NCI-H2171 (cell line): ENCODE results near the gene LLGL2.
"Not testable (repeated sequence)": the region's sequence is repeated elsewhere in the genome, so short reads cannot be mapped to it uniquely, and the experiment has no call there.

Source experiments
- DNase-seq: peaks from one replicate; lab custom pipeline; 2025; lab: John Stamatoyannopoulos, UW

LLGL2 gene, protein sequence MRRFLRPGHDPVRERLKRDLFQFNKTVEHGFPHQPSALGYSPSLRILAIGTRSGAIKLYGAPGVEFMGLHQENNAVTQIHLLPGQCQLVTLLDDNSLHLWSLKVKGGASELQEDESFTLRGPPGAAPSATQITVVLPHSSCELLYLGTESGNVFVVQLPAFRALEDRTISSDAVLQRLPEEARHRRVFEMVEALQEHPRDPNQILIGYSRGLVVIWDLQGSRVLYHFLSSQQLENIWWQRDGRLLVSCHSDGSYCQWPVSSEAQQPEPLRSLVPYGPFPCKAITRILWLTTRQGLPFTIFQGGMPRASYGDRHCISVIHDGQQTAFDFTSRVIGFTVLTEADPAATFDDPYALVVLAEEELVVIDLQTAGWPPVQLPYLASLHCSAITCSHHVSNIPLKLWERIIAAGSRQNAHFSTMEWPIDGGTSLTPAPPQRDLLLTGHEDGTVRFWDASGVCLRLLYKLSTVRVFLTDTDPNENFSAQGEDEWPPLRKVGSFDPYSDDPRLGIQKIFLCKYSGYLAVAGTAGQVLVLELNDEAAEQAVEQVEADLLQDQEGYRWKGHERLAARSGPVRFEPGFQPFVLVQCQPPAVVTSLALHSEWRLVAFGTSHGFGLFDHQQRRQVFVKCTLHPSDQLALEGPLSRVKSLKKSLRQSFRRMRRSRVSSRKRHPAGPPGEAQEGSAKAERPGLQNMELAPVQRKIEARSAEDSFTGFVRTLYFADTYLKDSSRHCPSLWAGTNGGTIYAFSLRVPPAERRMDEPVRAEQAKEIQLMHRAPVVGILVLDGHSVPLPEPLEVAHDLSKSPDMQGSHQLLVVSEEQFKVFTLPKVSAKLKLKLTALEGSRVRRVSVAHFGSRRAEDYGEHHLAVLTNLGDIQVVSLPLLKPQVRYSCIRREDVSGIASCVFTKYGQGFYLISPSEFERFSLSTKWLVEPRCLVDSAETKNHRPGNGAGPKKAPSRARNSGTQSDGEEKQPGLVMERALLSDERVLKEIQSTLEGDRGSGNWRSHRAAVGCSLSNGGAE

DNA sequence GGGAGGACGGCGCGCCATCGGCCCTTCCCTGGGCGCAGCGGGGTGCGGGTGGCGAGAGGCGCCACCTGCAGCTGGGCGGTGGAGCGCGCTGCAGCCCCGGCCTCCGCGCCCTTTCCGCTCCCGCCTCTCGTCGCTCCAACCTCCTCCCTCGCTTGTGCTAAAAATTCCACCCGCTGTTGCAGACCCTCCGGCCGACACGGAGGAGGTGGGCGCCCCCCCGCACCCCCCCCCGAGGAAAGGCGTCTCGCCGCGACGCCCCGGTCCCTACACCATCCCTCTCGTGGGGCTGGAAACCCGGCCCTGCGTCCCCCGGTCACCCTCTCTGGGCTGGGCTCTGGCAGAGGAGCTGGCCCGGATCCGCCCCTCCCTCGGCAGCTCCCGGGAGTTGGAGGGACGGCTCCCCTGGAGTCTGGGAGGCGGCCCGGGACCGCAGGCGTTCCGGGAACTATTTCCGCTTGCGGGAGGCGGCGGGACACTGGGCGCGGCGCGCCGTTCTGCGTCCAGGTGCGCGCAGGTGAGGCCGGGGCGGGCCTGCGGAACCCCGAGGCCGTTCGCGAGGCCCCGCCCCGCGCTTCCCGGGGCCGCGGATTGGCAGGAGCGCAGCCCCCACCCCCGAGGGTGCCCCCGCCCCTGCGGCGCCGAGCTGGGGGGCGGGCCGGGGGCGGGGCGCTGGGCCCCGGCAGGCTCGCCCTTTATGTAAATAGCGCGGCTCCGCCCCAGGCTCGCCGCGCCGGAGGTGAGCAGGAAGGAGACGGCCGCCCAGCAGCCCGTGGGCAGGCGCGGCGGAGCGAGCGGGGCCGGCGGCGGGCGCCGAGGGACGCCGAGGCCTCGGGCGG is at the start of gene LLGL2:
TSS of gene LLGL2 (plus strand) at position 728 of the 836 bp plus-strand sequence. CDS start 17,730 bp downstream, outside the sequence.
- peak; percentile 91 for DNase-seq

DNA sequence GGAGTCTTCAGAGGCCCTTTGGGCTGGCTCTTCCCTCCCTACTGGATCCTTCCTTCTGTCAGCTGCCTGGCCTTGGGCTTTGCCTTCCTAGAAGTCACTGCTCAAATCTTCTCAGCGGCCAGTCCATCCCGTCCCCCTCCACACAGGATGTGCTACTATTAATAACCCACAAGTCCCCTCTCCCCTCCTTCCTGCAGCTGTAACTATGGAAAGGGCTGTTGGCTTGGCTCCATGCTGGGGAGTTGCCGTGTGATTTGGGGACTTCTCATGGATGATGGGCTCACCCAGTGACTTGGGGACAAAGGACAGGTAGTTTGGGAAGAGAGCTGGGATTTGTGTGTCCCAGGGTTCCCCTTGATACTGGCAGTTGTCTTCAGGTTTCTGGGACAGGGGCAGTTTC is 49.6 kb upstream of the LLGL2 start:
- DNase-seq = no peak

DNA sequence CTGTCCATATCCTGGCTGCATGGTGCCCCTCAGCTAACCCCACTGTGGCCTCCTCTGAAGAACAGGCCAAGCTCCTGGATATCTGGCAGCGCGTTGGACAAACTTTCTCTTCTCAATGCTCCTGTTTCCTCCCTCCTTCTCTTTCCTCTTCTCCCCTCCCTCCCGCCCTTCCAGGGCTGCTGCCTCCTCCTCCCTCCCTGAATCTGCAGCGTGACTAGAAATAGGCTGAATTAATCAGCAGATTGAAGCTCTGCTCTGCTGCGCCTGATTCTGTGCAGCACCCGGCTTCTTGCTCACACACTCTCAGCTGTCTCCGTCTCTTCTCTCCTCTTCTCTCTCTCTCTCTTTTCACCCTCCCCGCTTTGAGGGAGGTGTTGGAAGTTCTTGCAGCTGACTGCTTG is 49.2 kb upstream of the LLGL2 start:
- DNase-seq = no peak

DNA sequence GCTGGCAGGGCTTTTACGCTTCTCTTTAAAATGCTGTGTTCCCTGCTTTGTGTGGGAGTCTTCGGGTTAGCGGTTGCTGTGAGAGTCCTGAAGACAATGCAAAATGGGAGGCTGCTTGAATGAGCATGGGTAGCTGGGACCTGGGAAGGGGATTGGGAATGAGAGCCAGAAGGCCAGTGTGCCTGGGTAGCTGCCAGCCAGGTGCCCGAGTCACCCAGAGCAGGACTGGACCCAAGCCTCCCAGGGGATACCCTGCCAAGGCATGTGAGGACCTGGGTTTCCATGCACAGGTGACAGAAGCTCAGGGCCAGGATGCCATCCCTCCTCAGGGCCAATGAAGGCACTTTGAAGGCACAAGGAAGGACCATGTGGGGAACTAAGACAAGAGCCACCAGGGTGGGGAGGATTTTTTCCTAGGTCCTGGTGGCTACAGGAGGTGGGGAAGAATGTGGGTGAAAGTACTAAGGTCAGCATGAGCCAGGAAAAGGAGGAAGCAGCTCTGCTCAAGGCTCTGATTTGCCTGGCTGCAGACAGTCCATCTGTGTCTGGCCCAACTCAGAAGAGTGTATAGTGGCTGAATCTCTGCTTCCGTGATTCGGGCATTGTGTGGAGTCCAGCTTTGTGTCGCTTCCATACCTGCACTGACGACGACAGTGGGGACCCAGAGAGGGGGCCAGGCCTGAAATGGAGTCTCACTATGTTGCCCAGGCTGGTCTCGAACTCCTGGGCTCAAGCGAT is 48.6 kb upstream of the LLGL2 start:
- DNase-seq = no peak

DNA sequence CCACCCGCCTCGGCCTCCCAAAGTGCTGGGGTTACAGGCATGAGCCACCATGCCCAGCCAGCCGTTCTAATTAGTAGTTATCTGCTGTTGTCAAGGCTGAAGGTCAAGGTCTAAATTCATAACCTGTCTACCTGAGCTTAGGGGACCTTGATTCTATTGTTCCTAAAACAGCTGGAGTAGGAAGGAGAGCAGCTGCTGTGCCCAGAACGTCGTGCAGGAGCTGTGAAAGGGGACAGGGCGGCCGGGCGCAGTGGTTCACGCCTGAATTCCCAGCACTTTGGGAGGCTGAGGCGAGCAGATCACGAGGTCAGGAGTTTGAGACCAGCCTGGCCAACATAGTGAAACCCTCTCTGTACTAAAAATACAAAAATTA is 48.0 kb upstream of the LLGL2 start:
- DNase-seq = not testable (repeated sequence)

DNA sequence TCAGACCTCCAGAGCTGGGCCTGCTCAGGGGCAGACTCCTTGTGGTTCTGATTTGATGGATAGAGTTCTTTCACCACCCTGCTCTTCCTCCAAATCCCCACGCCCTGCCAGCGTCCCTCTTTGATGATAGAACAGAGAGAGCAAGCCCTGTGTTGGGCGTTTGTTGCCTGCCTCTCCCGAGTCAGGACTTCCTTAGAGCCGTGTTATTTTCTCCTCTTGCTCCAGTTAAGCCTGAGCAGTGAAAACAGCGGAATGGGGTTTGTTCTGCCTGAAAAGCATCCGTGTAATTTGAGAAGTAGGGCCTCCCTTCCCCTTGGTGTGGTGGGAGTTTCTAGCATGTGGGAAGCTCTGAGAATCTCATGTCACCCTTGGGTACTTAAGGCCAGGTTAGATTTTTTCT is 47.0 kb upstream of the LLGL2 start:
- peak; percentile 19 for DNase-seq

DNA sequence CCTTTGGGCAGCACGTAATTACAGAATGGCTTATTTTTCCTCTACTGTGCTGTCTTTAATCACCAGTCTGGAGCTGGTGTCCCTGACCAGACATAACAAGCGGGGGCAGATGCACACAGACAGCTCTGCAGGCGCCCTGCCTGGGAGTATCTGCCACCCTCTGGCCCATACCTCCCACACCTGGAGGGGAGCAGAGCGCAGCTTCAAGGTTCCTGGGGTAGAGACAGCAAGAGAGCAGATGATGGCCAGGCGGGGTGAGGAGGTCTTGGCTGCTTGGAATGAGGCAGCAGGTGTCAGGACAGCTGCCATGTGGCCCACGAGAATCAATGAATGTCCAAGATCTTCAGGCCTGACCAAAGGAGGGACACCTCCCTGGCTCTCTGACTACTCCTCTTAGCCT is 45.2 kb upstream of the LLGL2 start:
- no peak for DNase-seq

DNA sequence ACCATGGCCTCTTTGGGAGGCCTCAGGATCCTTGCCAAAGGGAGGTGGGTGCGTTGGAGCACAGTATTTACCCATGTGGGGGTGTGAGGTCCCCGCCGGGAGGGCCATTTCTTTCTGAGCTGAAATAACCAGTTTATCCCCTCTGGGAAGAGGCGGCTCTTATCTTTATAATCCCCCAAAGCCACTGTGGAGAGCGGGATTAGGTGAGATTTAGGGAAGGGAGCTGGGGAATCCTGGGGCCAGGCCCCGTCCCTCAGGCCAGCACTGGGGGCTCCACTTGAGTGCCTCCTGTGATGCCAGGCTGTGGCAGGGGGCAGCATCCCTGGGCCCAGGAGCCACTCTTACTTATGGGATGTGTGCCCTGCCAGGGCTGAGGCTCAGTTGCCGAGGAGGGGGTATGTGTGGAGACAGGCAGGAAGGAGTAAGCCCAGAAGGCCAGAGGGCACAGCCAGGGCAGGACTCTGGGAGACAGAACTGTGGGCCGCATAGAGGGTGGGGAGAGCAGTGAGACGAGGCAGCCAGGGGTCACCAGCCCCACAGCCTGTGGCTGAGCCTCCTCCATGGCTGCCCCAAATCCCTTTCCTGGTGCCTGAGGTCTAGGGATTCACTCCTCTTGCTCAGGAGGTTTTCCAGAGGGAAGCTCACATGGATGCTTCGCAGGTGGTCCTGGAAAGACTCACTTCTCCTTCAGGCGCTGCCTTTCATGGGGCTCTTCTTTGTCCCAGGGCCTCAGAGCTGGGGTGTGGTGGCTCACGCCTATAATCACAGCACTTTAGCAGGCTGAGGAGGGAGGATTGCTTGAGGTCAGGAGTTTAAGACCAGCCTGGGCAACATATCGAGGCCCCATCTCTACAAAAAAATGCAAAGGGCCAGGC is 44.1 kb upstream of the LLGL2 start:
- DNase-seq = no peak

DNA sequence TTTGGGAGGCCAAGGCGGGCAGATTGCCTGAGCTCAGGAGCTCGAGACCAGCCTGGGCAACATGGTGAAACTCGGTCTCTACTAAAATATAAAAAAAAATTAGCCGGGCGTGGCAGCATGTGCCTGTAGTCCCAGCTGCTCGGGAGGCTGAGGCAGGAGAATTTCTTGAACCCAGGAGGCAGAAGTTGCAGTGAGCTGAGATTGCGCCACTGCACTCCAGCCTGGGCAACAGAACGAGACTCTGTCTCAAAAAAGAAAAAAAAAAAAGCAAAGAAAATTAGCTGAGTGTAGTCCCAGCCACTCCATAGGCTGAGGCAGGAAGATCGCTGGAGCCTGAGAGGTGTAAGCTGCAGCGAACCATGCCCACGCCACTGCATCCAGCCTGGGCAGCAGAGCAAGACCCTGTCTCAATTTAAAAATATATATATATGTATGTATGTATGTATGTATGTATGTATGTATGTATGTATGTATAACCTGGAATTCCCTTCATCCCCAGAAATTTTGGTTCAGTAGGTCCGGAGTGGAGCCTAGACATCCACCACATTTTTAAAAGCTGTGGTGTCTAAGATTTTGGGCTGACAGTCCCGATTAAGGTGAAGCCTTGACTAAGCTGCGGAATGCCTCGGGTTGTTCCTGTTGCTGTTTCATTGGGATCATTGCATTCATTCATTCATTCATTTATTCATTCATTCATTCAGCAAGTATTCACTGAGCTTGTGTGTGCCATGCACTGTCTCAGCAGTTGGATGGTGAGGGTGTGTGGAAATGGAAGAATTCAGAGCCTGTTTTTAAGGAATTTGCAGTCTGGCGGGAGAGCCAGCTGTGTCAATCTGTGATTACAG is 43.2 kb upstream of the LLGL2 start:
- no peak for DNase-seq

DNA sequence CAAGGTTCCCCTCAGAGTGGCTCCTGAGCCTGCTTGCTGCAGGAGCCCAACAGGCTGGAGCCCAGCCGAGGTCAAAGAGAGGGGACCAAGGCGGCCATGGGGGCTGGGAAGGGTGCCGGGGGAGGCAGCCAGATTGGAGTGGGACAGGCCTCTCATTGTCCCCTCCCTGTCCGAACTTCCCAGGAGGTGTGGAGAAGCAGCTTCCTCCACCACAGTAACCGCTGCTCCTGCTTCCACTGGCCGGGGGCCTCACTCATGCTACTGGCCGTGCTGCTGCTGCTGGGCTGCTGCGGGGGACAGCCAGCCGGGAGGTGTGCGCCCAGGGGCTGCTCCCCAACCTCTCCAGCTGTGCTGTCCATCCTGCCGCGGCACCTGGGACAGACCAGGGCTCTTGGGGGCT is 39.8 kb upstream of the LLGL2 start:
- no peak for DNase-seq

DNA sequence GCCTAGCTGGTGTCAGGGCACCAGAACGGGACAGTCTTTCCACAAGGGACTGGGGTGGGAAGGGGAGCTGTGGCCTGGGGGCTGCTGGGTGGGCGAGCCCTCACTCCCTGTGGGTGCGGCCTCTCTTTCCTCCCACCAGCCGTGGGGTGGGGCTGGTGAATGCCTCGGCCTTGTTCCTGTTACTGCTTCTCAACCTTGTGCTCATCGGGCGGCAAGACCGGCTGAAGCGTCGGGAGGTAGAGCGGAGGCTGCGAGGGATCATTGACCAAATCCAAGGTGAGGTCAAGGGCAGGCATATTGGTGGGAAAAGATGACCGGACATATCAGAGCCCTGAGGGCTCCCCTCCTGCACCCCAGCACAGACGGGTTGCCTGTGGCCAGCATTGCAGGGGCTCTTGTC is 39.3 kb upstream of the LLGL2 start:
- DNase-seq = no peak

DNA sequence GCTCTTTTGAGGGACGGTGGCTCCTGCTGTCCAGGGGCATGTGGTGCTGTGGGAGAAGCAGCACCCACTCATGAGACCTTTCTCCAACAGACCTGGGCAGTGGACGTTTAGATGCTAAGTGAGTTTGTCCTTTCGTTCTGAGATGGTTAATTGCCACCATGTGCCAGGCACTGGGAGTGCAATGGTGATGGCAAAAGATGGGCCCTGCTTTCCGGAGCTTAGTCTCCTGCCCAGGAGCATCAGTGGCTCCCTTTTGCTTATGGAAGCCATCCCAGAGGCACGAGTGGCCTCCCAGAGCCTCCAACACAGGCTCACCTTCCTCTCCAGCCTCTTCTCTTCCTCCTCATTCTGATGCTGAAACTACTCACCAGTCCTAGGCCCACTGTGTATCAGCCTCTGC is 38.5 kb upstream of the LLGL2 start:
- no peak for DNase-seq

DNA sequence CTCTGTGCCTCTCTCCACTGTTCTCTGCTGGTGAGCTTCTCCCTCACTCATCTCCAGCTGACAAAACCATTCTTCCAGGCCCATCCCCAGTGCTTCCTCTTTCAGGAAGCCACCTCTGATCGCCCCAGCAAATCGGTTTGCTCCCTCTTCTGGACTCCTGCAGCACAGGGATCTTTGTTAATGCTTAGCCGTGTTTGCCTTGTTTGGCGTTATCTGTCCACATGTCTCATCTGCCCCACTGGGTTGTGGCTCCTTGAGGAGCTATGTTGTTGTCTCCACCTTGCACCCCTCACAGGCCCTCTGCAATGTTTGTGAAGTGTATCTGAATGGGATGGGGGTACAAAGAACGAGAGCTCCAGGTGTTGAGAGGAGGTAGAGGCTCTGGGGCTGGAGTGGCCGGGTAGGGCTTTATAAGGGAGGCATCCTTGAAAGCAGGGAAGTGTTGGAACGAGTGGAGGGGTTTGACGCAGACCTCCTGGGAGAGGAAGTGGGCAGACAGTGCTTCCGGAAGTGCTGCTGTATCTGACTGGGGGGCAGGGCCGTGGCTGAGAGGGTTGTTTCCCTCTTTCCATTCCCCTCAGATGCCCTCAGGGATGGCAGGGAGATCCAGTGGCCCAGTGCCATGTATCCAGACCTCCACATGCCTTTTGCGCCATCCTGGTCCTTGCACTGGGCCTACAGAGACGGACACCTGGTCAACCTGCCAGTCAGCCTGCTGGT is 38.0 kb upstream of the LLGL2 start:
- DNase-seq = no peak

DNA sequence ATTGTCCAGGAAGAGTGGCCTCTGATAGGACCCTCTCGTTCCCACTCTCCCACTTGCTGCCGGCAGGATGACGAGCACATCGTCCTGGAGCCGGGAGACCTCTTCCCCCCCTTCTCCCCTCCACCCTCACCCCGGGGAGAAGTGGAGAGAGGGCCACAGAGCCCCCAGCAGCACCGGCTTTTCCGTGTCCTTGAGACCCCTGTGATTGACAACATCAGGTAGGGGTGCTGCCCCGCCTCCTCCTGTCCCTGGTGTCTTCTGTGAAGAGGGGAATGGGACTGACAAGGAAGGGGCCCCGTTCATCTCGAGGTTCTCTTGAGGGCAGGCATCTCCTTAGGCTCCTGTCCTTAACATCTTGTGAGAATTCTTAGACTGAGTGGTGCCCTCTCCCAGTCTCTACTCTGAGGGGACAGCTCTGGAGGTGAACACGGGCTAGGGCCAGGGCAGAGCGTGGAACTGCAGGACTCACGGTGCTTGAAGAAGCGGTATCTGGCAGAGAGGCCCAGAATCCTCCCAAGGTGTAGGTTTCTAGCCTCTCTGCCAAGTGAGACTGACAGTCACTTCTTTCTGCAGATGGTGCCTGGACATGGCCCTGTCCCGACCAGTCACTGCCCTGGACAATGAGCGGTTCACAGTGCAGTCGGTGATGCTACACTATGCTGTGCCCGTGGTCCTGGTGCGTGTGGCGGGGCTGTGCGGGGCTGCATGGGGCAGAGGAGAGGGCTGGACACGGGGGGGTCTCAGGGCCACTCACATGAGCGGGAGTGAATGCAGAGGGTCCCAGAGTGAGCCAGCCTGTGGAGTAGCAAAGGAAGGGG is 36.6 kb upstream of the LLGL2 start:
- DNase-seq = no peak

DNA sequence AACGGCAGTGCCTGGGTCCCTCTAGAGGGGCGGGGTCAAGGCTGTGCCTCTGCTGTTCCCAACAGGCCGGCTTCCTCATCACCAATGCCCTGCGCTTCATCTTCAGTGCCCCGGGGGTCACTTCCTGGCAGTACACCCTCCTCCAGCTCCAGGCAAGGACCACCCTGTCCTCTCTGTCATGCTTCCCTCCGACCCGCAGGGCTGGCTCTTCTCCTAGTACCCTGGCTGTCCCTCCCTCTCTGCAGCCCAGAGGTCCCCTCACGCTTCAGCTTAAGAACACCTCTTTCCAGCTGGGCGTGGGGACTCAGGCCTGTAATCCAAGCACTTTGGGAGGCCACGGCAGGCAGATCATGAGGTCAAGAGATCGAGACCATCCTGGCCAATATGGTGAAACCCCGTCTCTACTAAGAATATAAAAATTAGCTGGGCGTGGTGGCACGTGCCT is 36.0 kb upstream of the LLGL2 start:
- DNase-seq = no peak

DNA sequence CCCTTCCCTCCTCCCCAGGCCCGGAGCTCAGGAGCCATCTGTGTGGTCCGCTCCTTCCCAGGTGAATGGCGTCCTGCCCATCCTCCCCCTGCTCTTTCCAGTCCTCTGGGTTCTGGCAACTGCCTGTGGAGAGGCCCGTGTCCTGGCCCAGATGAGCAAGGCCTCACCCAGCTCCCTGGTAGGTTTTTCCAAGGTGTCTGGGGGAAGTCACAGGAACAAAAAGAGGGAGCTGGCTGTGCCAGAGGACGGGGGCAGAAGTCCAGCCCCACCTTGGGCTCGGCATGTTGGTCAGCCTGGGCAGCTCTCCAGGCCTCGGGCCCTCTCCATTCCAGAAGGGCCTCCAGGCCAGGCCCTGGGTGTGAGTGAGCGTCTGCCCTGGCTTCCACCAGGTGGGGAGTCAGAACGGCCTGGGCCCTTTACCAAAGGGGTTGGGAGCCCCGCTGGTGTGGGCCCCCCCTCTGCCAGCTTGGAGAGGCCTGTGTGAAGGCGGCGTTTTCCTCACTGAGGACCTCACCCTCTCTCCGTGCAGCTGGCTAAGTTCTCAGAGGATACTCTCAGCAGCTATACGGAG is 35.2 kb upstream of the LLGL2 start:
- no peak for DNase-seq

DNA sequence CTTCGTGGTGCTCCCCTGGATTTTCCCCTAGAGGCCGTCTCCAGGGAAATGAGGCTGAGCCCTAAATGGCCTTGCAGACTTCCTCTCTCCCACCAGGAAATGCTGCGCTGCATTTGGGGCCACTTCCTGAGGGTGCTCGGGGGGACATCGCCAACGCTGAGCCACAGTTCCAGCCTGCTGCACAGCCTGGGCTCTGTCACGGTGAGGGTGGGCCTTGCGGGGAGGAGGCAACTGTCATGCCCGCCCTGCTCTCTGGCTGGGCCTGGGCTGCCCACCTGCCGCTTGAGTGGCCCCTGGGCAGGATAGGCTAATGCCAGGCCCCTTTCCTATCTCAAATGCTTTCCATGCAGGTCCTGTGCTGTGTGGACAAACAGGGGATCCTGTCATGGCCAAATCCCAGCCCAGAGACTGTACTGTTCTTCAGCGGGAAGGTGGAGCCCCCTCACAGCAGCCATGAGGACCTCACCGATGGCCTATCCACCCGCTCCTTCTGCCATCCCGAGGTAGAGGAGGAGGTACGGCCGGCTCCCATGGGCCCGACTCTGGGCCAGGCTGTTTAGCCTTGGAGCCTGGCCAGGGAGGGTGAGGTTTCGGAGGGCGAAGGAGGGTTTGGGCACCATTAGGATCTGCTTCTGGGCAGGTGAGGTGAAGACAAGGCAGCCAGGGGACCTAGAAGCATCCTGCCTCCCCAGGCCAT is 34.4 kb upstream of the LLGL2 start:
- no peak for DNase-seq
